ENCODE data around the gene APOH. TPM values are rescaled to one million over a fixed set of nuclear protein-coding genes. Genes with fewer than 3 reads are reported as not detected.

Gene APOH
- total RNA-seq, 4 donors from 2014 or later = not detected

DNA sequence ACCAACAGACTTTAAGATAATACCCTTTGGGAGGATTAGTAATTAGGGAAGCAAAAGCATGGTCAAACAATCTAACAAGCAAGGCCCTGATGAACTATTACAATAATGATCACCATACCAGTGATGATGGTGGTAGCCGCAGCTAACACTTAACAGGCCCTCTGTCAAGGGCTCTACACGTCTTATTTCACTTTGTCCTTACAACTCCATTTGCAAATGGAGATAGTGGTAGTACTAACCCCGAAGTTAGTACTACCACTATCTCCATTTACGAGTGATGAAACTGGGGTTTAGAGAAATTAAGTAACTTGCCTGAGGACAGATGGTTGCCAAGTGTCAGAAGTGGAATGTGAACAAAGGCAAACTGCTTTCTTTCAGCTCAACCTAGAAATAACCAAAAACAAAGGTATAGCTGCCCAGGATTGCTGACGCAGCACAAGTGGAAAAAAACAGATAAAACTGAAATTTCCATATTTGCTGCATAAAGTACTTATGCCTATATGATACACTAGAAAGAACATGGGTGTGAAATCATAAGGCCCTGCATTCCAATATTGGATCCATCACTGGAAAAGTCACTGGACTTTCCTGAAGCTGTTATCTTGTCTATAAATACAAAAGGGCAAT, 61.9 kb downstream of the APOH start:
- intact Hi-C loops (cut with DNase I; ENCODE audit: low total_unique reads) = loop anchor here (5.0 kb wide), 1 partner anchor 875 kb away; no protein-coding TSS in a partner anchor
- WGBS, 2 donors = 70 to 82% methylated on average over 5 of the region's 5 CpGs
- TF ChIP-seq CTCF (IDR thresholded peaks at IDR 0.05) (no peak), POLR2A (IDR thresholded peaks at IDR 0.05) (no peak)
- H3K4me3 ChIP-seq (ENCODE audit: low read depth, poor library complexity, severe bottlenecking) = no peak overlapping the region
- DNase-seq (ENCODE audit: low spot score in 2 of 2) = no peak

- DNase-seq (ENCODE audit: low spot score in 2 of 2) = no peak
- H3K4me3 ChIP-seq (ENCODE audit: low read depth, poor library complexity, severe bottlenecking) = no peak overlapping the region
- intact Hi-C loops (cut with DNase I; ENCODE audit: low total_unique reads) = loop anchor here (5.0 kb wide), 1 partner anchor 873 kb away; no protein-coding TSS in a partner anchor
- TF ChIP-seq POLR2A (IDR thresholded peaks at IDR 0.05) (no peak), CTCF (IDR thresholded peaks at IDR 0.05) (no peak)
Measured at GRCh38 chr17:66165537-66166123, 63.6 kb downstream of the APOH start.

Other genes starting within 250 kb of the APOH start
- 1 to 10 TPM; 1.6 to 7.6 (median 3.6) TPM for gene CEP112, start 37.3 kb downstream of the APOH start, total RNA-seq
- 10 to 100 TPM in 3 of 4 donors, 1 to 10 TPM in 1; 9.6 to 15.5 (median 11.1) TPM for gene PRKCA, start 73.2 kb upstream of the APOH start, total RNA-seq